Measurements from ENCODE around the gene FBXW8. TPM values are rescaled to one million over a fixed set of nuclear protein-coding genes. Genes with fewer than 3 reads are reported as not detected.

FBXW8 gene
- total RNA-seq, 2 experiments from 2014 or later, result 6.6 to 7.3 TPM

- Histone ChIP-seq H3K27ac (ENCODE audit: low read depth in 1 of 2, low read length in 2 of 2) (no peak overlapping the region), H3K27me3 (ENCODE audit: control insufficient read depth in 1 of 2, insufficient read depth in 2 of 2, low read length in 2 of 2) (no peaks in the 10 kb centered on the region), H3K9me3 (ENCODE audit: control insufficient read depth in 1 of 2, insufficient read depth in 1 of 2, low read length in 2 of 2) (no peaks in the 10 kb centered on the region), H3K36me3 (ENCODE audit: insufficient read depth, low read length) (no peaks in the 10 kb centered on the region), H3K4me1 (ENCODE audit: insufficient read depth, low read length) (peaks cover 39% of the 10 kb centered on the region), H3K4me3 (ENCODE audit: low read length) (no peak overlapping the region)
- TF ChIP-seq CTCF (IDR thresholded peaks at IDR 0.05), result no peak
- Mint-ChIP-seq H3K36me3 (ENCODE audit: low read depth) (no peaks in the 10 kb centered on the region), H3K4me1 (ENCODE audit: low read depth) (peaks cover 41% of the 10 kb centered on the region), H3K4me3 (no peak overlapping the region), H3K27me3 (no peaks in the 10 kb centered on the region), H3K27ac (peak overlapping the region; percentile 49), H3K9me3 (no peaks in the 10 kb centered on the region)
- ChIA-PET POLR2A (no interaction called here), CTCF (no interaction called here)
- intact Hi-C loops (cut with DNase I, micrococcal nuclease), result no loop called here
- ATAC-seq (ENCODE audit: poor library complexity) (no peak), DNase-seq (no peak)
Observed at GRCh38 chr12:117061555-117062079, 150.9 kb downstream of the FBXW8 start.

GRCh38 chr12:117063162-117063911 is 152.6 kb downstream of the FBXW8 start:
- ATAC-seq (ENCODE audit: poor library complexity) (peak; percentile 78), DNase-seq (peak in 10 of 14 experiments; percentile 3 to 72 (median 19))
- ChIA-PET POLR2A (interaction anchor here (0.6 to 1.3 kb wide), 2 partner anchors 36 to 787 kb away, joined by 3 to 8 read pairs; partner anchors contain the start of gene TESC), CTCF (no interaction called here)
- H3K27ac ChIP-seq (ENCODE audit: low read depth in 1 of 2, low read length in 2 of 2), result peak overlapping the region in 1 of 2 donors; percentile 50
- peak overlapping the region; percentile 72 for H3K4me3 Mint-ChIP-seq
- peak overlapping the region; percentile 83 for H3K27ac Mint-ChIP-seq
- H3K36me3 ChIP-seq (ENCODE audit: insufficient read depth, low read length), result no peaks in the 10 kb centered on the region
- H3K9me3 Mint-ChIP-seq, result no peaks in the 10 kb centered on the region
- H3K4me1 Mint-ChIP-seq (ENCODE audit: low read depth), result peaks cover 41% of the 10 kb centered on the region
- H3K36me3 Mint-ChIP-seq (ENCODE audit: low read depth), result no peaks in the 10 kb centered on the region
- no peak for TF ChIP-seq CTCF (IDR thresholded peaks at IDR 0.05)
- H3K4me3 ChIP-seq (ENCODE audit: low read length), result peak overlapping the region; percentile 39
- no peaks in the 10 kb centered on the region for H3K27me3 Mint-ChIP-seq
- H3K4me1 ChIP-seq (ENCODE audit: insufficient read depth, low read length), result peaks cover 39% of the 10 kb centered on the region
- H3K27me3 ChIP-seq (ENCODE audit: control insufficient read depth in 1 of 2, insufficient read depth in 2 of 2, low read length in 2 of 2), result no peaks in the 10 kb centered on the region
- no peaks in the 10 kb centered on the region for H3K9me3 ChIP-seq (ENCODE audit: control insufficient read depth in 1 of 2, insufficient read depth in 1 of 2, low read length in 2 of 2)
- intact Hi-C loops (cut with DNase I, micrococcal nuclease), result no loop called here

- intact Hi-C loops (cut with DNase I, micrococcal nuclease), result no loop called here
- H3K4me3 ChIP-seq (ENCODE audit: low read length), result no peak overlapping the region
- peaks cover 39% of the 10 kb centered on the region for H3K4me1 ChIP-seq (ENCODE audit: insufficient read depth, low read length)
- ATAC-seq (ENCODE audit: poor library complexity), result no peak
- H3K36me3 ChIP-seq (ENCODE audit: insufficient read depth, low read length), result no peaks in the 10 kb centered on the region
- CTCF ChIA-PET, result no interaction called here
- Mint-ChIP-seq H3K36me3 (ENCODE audit: low read depth) (no peaks in the 10 kb centered on the region), H3K4me1 (ENCODE audit: low read depth) (peaks cover 41% of the 10 kb centered on the region), H3K4me3 (no peak overlapping the region), H3K27ac (peak overlapping the region; percentile 83), H3K9me3 (no peaks in the 10 kb centered on the region), H3K27me3 (no peaks in the 10 kb centered on the region)
- POLR2A ChIA-PET, result interaction anchor here (1.3 kb wide), 1 partner anchor 35 kb away, joined by 8 read pairs; the partner anchor contains the start of gene TESC
- no peak overlapping the region for H3K27ac ChIP-seq (ENCODE audit: low read depth in 1 of 2, low read length in 2 of 2)
- H3K27me3 ChIP-seq (ENCODE audit: control insufficient read depth in 1 of 2, insufficient read depth in 2 of 2, low read length in 2 of 2), result no peaks in the 10 kb centered on the region
- TF ChIP-seq CTCF (IDR thresholded peaks at IDR 0.05), result no peak
- DNase-seq, result no peak
- H3K9me3 ChIP-seq (ENCODE audit: control insufficient read depth in 1 of 2, insufficient read depth in 1 of 2, low read length in 2 of 2), result no peaks in the 10 kb centered on the region
Observed at GRCh38 chr12:117064049-117064448, 153.3 kb downstream of the FBXW8 start.

All from CD4-positive, alpha-beta T cell (primary cell).